H1 (cell line): ENCODE data around the gene SLC15A4. TPM values are rescaled to one million over a fixed set of nuclear protein-coding genes. Genes with fewer than 3 reads are reported as not detected.

ENCODE experiments used
- BRCA1 ChIP-seq: IDR thresholded peaks from 2 replicates; pipeline ENCODE4 v1.6.1; 2012; ENCODE audit warnings: low read depth, low read length, improper control_type of control experiment
- FOSL1 ChIP-seq: IDR thresholded peaks from 2 replicates; pipeline ENCODE4 v1.6.1; 2011; ENCODE audit warnings: mild to moderate bottlenecking, low read depth, low read length, moderate library complexity; ENCODE audit not compliant: insufficient read depth
- GTF2F1 ChIP-seq: IDR thresholded peaks from 2 replicates; pipeline ENCODE4 v1.6.1; 2012; ENCODE audit warnings: low read depth, low read length, improper control_type of control experiment, borderline replicate concordance
- JUN ChIP-seq: IDR thresholded peaks from 2 replicates; pipeline ENCODE4 v1.6.1; 2011; ENCODE audit warnings: low read depth, mild to moderate bottlenecking, improper control_type of control experiment, low read length
- JUND ChIP-seq: IDR thresholded peaks from 2 replicates; pipeline ENCODE4 v1.6.1; 2011; ENCODE audit warnings: mild to moderate bottlenecking, improper control_type of control experiment, low read length
- KDM5A ChIP-seq: fragments of 200-600 bp; IDR thresholded peaks from 2 replicates; pipeline ENCODE4 v1.7.1; 2012; ENCODE audit warnings: mild to moderate bottlenecking, low read length, inconsistent platforms, mixed read lengths
- NANOG ChIP-seq: IDR thresholded peaks from 2 replicates; pipeline ENCODE4 v1.6.1; 2011; ENCODE audit warnings: low read length, low read depth, mild to moderate bottlenecking, inconsistent platforms; ENCODE audit not compliant: insufficient read depth, poor library complexity, severe bottlenecking
- PHF8 ChIP-seq: fragments of 200-600 bp; sonication (generic); conservative IDR thresholded peaks from 2 replicates; pipeline ENCODE4 v1.7.1; 2012; ENCODE audit warnings: low read depth, mild to moderate bottlenecking, inconsistent platforms, low read length, moderate library complexity
- SAP30 ChIP-seq: fragments of 300-600 bp; sonication (generic); IDR thresholded peaks from 2 replicates; pipeline ENCODE4 v1.7.1; 2012; ENCODE audit warnings: low read length, moderate library complexity, mild to moderate bottlenecking, inconsistent platforms; ENCODE audit not compliant: insufficient read depth, insufficient replicate concordance
- SIRT6 ChIP-seq: IDR thresholded peaks from one replicate; pipeline ENCODE4 v1.7.1; 2012; ENCODE audit warnings: low read length, inconsistent platforms
- ZNF274 ChIP-seq: IDR thresholded peaks from 2 replicates; pipeline ENCODE4 v1.7.0; 2012; ENCODE audit warnings: low read length, borderline replicate concordance; ENCODE audit errors: extremely low read depth
- polyA plus RNA-seq, 7 experiments: library from polyadenylated mRNA; depleted of rRNA in 3 of 7; stranded (reverse) in 5 of 7; unstranded in 2 of 7; fragments of >200 nt in 5 of 7; fragments of 200-250 nt in 2 of 7; gene quantifications; 1 replicate in 5 of 7; 2 replicates in 1 of 7; 4 replicates in 1 of 7; pipeline versions ENCODE4 v1.2.1 to v1.2.3, GENCODE V29; 2011 to 2013; ENCODE audit warnings: missing spikeins in 2 of 7, mixed read lengths in 2 of 7
- total RNA-seq: library from RNA; stranded (reverse); fragmentation: NEBNext Ultra II Directional; extraction: Animal tissue kit (Norgen Biotek cat#: 25700); gene quantifications from 2 replicates; pipeline ENCODE4 v1.2.1, GENCODE V29; 2021

Gene SLC15A4
- total and polyA plus RNA-seq, 2 of the 8 experiments (the other 6 are each of a cell fraction or from before 2014, with no cell fraction given), result 22.7 to 26.6 TPM

DNA sequence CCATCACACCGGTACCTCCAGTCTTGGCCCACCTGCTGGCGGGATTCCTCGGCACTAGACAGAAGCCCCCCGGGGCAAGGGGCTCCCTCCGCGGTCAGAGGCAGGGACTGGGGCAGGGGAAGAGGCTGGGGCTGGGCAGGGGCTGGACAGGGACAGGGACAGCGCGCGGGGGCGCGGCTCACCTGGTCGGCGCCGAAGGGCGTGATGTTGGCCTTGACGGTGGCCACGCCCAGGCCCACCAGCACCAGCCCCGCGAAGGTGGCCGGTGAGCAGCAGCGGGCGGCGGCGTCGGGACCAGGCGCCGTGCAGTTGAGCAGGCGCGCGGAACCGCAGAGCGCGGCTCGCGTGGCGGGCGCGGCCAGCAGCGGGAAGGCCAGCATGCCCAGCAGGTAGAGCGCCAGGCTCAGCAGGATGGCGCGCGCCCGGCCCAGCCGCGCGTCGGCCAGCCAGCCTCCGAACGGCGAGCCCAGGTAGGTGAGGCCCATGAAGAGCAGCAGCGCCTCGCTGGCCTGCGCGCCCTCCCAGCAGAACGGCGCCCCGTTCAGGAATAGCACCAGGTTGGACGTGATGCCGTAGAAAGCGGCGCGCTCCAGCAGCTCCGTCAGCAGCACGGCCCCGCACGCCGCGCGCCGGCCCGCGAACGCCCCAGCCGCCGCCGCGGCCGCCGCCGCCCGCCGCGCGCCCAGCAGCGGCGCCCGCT, 392 bp downstream of the SLC15A4 start (continued):
- TF ChIP-seq SAP30 (no peak), BRCA1 (no peak), JUN (no peak), SIRT6 (no peak), GTF2F1 (no peak), KDM5A (no peak), NANOG (no peak), ZNF274 (no peak), JUND (no peak), FOSL1 (no peak), PHF8 (peak; percentile 42)
